Fibroblast of skin of right quadriceps (primary cell): Measurements from ENCODE around the gene SMIM24.

ENCODE experiments used
- DNase-seq: peaks from one replicate; pipeline ENCODE4 v3.0.0-alpha.2; 2013

SMIM24 gene

GRCh38 chr19:3496392-3497273, 16.3 kb upstream of the SMIM24 start:
- no peak for DNase-seq

- no peak for DNase-seq
Measured at GRCh38 chr19:3494559-3494958, 14.2 kb upstream of the SMIM24 start.

GRCh38 chr19:3494051-3494450, 13.7 kb upstream of the SMIM24 start:
- no peak for DNase-seq

GRCh38 chr19:3493651-3494050, 13.3 kb upstream of the SMIM24 start:
- DNase-seq: no peak

- DNase-seq: no peak
Measured at GRCh38 chr19:3492919-3493318, 12.6 kb upstream of the SMIM24 start.

GRCh38 chr19:3492131-3492839, 12.0 kb upstream of the SMIM24 start:
- DNase-seq: no peak

- no peak for DNase-seq
Measured at GRCh38 chr19:3491396-3492119, 11.2 kb upstream of the SMIM24 start.

GRCh38 chr19:3483226-3483628, 2.9 kb upstream of the SMIM24 start, which contains the start of gene SMIM44:
TSS of gene SMIM44 (minus strand) at chr19:3483441. CDS start at chr19:3483403, 38 bp downstream.
- DNase-seq: no peak

GRCh38 chr19:3482507-3483225, 2.3 kb upstream of the SMIM24 start:
- DNase-seq: no peak

GRCh38 chr19:3481241-3482090, 1.1 kb upstream of the SMIM24 start:
- no peak for DNase-seq

GRCh38 chr19:3479834-3480215, 500 bp downstream of the SMIM24 start:
- DNase-seq: no peak

- no peak for DNase-seq
Measured at GRCh38 chr19:3479177-3479833, 1.0 kb downstream of the SMIM24 start.

- no peak for DNase-seq
Measured at GRCh38 chr19:3478409-3479176, 1.7 kb downstream of the SMIM24 start.

GRCh38 chr19:3477951-3478350, 2.4 kb downstream of the SMIM24 start:
- no peak for DNase-seq

GRCh38 chr19:3477506-3477905, 2.8 kb downstream of the SMIM24 start:
- DNase-seq: no peak

GRCh38 chr19:3476830-3477229, 3.5 kb downstream of the SMIM24 start:
- DNase-seq: no peak

GRCh38 chr19:3475449-3475848, 4.9 kb downstream of the SMIM24 start:
- DNase-seq: no peak

- DNase-seq: no peak
Measured at GRCh38 chr19:3474614-3475013, 5.7 kb downstream of the SMIM24 start.

- no peak for DNase-seq
Measured at GRCh38 chr19:3474010-3474409, 6.3 kb downstream of the SMIM24 start.

- DNase-seq: no peak
Measured at GRCh38 chr19:3471954-3472655, 8.2 kb downstream of the SMIM24 start.
